Effector CD8-positive, alpha-beta T cell (primary cell): ENCODE measurements around the gene SORCS2.

Experiments used
- DNase-seq: peaks from one replicate; lab custom pipeline; 2025; lab: John Stamatoyannopoulos, UW

Gene SORCS2

DNA sequence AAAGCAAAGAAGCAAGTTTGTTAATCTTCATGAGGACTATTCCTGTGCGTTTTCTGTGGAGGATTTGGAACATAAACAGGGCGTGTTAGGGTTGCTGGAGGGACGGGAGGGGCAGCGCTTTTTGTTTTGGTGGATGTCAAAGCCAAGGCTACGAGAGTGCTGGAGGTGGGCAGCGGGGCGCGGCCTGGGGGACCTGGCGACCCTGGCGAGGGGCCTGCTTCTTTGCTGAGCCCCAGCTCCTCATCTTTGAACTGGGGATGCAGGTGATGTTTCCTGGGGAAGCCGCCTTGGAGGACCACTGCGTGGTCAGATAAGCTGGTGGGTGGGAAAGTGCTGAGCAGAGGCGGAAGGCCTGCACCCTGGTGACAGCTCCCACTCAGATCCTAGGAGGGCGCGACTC is 55.2 kb downstream of the SORCS2 start:
- DNase-seq, result no peak

DNA sequence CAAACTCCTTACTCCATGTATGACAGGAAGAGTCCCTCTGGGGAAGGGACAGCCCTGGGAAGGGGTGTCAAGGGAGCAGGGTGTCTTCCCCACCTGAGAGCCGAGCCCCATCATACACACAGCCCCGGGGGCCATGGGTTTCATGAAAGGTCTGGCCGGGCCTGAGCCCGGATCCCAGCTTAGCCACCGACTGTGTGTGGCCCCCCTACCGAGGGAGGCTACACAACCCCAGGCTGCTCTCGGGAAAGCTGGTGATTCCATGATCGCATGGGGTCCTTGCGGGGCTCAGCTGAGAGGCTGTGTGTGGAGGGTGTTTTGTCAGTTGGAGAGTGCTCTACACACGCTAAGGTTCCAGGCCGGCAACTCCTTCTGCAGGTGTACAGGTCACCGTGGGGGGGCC is 55.6 kb downstream of the SORCS2 start:
- no peak for DNase-seq

GRCh38 chr4:7248857-7249256 is 56.5 kb downstream of the SORCS2 start:
- DNase-seq, result no peak

GRCh38 chr4:7251321-7251720 is 59.0 kb downstream of the SORCS2 start:
- no peak for DNase-seq

DNA sequence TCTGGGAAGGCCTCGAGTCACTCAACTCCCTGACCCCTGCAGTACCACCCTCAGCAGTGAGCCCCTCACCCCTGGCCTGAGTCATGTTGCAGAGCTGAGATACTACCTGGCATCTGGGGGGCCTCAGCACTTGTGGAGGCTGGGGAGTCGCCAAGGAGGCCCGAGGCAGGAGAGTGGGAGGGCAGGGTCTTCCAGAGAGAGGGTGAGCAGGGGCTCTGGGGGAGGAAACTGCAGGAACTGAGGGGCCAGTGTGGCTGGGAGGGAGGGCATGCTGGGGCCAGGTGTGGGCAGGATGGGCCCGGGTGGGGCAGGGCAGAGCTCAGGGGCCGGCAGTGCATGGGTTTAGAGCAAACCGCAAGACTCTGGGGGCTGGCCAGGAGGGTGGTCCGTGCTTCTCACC is 59.7 kb downstream of the SORCS2 start:
- no peak for DNase-seq

DNA sequence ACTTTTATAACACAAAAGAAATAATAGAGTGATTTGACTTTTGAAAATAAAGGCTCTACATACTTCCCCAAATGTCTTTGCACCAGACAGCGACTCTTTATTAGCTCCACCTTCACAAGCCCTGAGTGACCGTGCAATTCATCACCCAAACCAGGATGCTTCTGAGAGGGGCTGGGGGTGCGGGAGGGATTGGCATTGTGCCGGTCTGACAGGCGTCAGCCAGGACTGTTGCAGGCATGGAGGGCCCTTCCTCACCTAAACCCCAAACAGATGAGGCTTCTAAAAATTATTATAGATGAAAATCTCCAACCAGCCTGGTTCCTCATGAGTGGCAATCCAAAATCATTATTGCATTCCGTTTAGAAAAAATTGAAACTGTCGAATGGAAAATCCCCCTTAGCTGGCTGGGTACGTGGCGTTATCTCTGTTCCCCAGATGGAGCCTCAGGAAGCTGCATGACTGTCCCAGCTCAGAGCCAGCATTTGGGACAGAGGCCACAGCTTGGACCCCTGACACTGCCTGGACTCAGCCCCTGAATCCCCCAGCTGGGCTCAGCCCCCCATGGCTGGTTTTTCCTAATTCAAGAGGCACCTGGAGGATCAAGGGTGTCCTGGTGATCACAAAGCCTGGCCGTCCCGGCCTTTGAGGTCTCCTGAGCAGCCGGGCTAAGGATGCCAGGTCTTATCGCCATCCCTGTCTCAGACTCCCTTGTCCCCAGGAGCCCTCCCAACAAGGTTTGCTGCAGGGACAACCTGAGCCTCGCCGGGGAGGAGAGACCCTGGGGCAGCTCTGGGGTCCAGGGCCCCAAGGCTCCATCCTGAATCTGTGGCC is 60.4 kb downstream of the SORCS2 start:
- DNase-seq, result no peak

- DNase-seq, result no peak
These were observed 61.0 kb downstream of the SORCS2 start for GRCh38 chr4:7253341-7253700.

DNA sequence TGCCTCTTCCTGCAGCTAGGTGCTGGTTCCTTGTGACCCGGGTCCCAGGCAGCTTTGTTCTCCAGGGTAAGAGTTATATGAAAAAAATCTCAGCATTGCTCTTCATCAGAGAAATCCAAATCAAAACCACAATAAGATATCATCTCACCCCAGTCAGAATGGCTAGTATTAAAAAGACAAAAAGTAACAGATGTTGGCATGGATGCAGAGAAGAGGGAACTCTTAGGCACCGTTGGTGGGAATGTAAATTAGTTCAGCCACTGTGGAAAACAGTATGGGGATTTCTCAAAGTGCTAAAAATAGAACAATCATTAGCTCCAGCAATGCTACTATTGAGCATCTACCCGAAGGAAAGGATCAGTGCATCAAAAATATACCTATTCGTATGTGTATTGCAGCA is 61.5 kb downstream of the SORCS2 start:
- no peak for DNase-seq

DNA sequence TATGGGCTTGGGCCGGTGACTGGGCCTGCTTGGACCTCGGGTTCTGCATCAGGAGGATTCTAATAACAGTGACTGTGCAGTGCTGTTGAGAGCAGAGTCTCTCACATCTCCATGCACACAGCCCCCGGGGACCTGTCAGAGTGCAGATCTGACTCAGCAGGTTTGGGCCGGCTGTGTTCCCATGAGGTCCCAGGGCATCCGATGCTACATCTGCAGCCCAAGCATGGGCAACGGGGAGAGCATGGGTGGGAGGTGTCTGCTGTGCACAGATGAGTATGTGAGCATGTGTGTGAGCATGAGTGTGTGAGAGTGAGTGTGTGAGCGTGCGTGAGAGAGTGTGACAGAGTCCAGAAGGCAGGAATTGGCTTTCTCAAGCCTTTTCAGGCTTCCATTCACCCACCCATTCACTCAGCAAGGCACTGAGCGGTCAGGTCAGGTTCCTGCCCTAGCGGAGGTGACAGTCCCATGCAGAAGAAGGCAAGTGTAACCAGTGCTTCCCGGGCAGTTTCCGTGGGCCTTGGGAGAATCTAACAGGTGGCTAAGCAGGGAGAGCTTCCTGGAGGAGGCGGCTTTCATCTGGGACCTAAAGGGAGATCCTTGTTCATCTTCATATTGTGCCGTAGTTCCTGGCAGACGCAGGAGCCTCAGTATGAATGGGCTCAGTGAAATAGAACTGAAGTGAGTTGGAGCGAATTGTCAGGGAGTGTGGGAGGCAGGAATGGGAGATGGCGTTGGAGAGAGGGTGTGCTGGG is 62.6 kb downstream of the SORCS2 start:
- DNase-seq, result no peak

DNA sequence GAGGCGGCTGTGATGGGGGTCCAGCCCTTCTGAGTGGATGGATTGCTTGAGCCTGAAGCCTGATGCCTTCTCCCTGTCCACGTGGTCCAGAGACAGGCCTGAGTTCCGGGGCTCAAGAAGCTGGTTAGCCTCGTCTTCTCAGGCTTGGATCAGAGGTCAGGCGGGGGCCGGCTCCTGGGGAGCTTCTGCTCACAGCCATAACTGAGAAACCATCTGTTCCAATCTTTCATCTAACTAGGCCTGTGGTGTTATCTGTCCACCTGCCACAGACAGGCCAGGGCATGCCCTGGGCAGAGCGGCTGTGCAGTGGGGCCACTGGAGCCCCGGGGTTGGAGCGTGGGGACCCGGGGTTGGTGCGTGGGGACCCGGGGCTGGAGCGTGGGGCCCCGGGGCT is 63.1 kb downstream of the SORCS2 start:
- no peak for DNase-seq

DNA sequence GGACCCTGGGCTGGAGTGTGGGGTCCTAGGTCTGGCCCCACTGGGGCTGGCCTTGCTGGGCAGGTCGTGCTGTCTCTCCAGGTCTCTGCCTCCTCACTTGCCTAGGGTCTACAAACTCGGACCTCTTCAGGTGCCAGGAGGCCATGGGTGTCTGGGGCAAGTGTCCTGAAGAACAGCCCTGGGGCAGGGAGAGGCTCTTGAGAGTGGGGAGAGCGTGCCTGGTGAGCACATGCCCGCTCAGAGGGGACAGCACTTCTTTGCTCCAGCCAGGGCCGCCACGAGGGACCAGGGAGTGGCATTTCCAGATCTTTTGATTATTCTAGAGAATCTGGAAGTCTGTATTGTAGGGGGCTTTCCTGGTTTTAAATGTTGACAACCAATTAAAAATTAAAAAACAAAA is 63.7 kb downstream of the SORCS2 start:
- DNase-seq, result no peak

DNA sequence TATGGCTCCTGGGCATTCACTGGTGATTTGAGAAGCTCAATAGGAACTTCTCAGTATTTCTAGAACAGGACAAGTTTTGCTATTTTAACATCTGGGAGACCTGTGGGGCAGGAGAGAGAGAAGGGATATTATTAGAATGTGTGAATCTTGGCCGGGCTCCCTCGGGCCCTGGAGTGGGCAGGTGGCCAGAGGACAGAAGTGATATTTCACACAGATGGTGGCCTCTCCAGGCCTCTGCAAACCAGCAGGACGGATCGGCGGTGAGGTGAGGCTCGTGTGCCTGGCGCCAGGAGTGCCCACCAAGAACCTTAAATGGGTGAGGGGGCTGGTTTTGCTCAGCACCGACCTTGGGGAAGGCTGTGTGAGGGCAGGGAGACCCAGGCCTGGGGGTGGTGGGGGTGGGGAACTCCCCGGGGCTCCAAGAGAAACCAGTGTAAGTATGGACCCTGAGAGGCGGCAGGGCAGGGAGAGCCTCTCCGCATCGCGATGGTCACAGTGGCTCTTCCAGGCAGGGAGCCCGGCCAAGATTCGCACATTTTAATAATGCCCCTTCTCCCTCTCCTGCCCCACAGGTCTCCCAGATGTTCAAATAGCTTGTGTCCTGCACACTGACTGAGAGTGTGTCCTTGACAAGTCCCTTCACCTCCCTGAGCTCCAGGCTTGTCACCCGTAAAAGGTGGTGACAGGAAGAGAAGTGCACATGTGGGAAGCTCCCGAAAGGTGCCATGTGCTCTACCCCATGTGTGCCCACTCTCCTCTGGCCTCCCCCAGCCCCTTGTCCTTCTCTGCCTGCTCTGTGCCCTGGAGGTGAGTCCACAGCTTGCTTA is 64.9 kb downstream of the SORCS2 start:
- DNase-seq, result no peak

DNA sequence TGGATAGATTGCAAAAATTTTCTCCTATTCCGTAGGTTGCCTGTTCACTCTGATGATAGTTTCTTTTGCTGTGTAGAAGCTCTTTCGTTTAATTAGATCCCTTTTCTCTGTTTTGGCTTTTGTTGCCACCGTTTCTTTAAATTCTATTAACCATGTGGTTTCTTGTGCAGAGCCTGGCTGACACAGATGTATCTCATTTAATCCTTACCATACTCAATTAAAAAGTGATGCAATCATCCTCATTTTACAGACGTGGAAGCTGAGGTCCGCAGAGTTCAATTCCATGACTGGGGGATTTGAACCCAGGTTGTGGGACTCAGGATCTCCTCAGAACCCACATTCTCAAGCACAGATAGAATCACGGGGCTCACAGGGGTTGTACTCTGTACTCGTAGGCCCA is 66.7 kb downstream of the SORCS2 start:
- no peak for DNase-seq

DNA sequence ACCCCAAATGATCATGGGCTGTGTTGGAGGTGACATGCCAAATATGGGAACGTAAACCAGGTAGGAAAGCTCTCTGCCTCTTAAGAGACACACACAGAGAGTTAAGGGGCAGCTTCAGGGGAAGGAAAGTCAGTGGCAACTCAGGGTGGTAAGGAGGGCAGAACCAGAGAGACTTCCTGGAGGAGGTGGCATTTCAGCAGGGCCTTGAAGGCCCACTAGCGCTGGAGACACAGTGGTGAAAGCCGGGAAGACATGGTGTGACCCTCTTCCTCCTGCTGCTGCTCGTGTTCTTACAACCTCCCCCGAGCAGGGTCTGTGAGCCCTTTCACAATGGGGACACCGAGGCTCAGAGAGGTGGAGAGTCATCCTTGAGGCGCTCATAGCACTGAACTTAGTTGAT is 68.2 kb downstream of the SORCS2 start:
- DNase-seq, result no peak

DNA sequence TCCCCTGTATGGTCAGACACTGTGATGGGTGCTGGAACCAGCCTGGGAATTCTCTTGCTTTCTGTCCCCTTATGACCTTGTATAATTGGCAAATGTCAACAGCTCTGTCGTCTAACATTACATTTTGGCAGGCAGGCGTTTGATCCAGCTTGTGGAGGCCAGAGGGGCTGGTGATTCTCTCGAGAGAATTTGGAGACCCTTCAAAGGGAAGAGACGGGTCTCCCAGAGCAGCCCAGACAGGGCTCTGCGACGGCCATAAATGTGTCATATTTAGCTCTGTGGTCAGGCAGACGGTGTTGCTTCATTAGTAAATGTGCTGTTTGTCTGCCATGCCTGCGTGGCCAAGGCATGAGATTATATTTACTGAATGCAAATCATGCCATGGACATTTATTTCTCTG is 68.7 kb downstream of the SORCS2 start:
- DNase-seq, result no peak

GRCh38 chr4:7261536-7261935 is 69.2 kb downstream of the SORCS2 start:
- DNase-seq, result no peak

DNA sequence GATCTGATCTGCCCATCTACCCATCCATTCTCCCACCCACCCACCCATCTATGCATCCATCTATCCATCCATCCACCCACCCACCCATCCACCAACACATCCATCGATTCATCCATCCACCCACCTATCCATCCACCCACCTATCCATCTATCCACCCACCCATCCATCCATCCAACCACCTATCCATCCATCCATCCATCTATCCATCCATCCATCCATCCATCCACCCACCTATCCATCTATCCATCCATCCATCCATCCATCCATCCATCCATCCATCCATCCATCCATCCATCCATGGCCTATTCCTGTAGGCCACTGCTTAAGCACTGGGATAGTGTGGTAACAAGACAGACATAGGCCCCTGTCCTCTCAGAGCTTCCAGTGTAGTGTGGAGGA is 69.8 kb downstream of the SORCS2 start:
- DNase-seq, result no peak

DNA sequence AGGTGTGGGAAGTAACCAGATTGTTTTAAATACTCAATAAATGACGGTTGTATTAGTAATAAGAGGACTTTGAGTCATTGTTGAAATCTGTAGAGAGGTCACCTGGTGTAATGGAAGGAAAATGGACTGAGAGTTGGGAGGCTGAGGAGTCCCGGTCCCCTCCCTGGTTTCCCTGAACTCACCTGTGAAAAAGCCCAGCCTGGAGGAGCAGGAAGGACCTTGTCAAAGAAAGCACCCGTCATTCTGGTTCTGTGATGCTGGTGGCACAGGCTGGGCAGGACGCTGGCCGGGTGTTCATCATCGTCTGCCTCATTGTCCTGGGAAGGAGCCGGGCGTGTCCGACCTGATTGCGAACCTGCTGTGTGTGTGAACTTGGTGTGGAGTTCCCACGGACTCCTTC is 70.8 kb downstream of the SORCS2 start:
- no peak for DNase-seq

- no peak for DNase-seq
These were observed 72.4 kb downstream of the SORCS2 start for GRCh38 chr4:7264694-7265093.

- no peak for DNase-seq
These were observed 74.4 kb downstream of the SORCS2 start for GRCh38 chr4:7266525-7267292.

DNA sequence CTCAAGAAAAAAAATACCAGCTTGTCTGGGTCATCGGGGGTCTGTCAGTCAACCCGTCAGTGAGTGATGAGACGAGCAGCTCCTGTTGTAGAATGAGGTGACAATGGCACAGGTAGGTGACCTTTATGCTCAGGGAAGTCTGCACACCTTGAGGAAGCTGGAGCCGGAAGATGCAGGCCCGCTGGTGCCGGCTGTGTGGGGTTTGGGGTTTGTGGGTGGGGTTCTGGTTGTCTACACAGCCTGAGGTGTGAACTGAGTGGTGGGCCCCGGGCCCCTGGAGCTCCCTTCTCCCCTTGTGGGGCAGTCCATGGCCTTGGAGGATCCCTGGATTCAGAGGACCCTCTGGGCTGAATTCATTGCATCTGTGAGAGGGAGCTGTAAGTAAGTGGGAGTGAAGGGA is 75.5 kb downstream of the SORCS2 start:
- DNase-seq, result no peak

GRCh38 chr4:7268941-7269340 is 76.6 kb downstream of the SORCS2 start:
- DNase-seq, result no peak
